Central memory CD4-positive, alpha-beta T cell (primary cell): ENCODE results near the gene LMOD1.
"Not testable (repeated sequence)": the region's sequence is repeated elsewhere in the genome, so short reads cannot be mapped to it uniquely, and the experiment has no call there.

ENCODE experiments used
- DNase-seq: peaks from one replicate; pipeline ENCODE4 v3.0.0; 2022

Gene LMOD1

GRCh38 chr1:201912832-201913231, 33.5 kb downstream of the LMOD1 start:
- no peak for DNase-seq

GRCh38 chr1:201911826-201912571, 34.3 kb downstream of the LMOD1 start:
- DNase-seq: no peak

- DNase-seq: no peak
Observed at GRCh38 chr1:201907621-201908020, 38.7 kb downstream of the LMOD1 start.

- DNase-seq: no peak
Observed at GRCh38 chr1:201906336-201906735, 40.0 kb downstream of the LMOD1 start.

GRCh38 chr1:201905234-201905890, 41.0 kb downstream of the LMOD1 start:
- DNase-seq: no peak

- DNase-seq: no peak
Observed at GRCh38 chr1:201904579-201904978, 41.8 kb downstream of the LMOD1 start.

- no peak for DNase-seq
Observed at GRCh38 chr1:201903135-201903534, 43.2 kb downstream of the LMOD1 start.

- DNase-seq: no peak
Observed at GRCh38 chr1:201902198-201902597, 44.1 kb downstream of the LMOD1 start.

GRCh38 chr1:201901036-201901435, 45.3 kb downstream of the LMOD1 start:
- not testable (repeated sequence) for DNase-seq

GRCh38 chr1:201900476-201900875, 45.9 kb downstream of the LMOD1 start:
- DNase-seq: no peak

GRCh38 chr1:201899683-201900429, 46.5 kb downstream of the LMOD1 start:
- DNase-seq: no peak

- no peak for DNase-seq
Observed at GRCh38 chr1:201898992-201899391, 47.4 kb downstream of the LMOD1 start.

- no peak for DNase-seq
Observed at GRCh38 chr1:201898240-201898894, 48.0 kb downstream of the LMOD1 start.

GRCh38 chr1:201896951-201897391, 49.4 kb downstream of the LMOD1 start:
- no peak for DNase-seq

GRCh38 chr1:201895913-201896807, 50.2 kb downstream of the LMOD1 start:
- DNase-seq: peak; percentile 72

GRCh38 chr1:201895120-201895665, 51.2 kb downstream of the LMOD1 start:
- DNase-seq: no peak

- DNase-seq: no peak
Observed at GRCh38 chr1:201894343-201895119, 51.8 kb downstream of the LMOD1 start.

GRCh38 chr1:201893431-201893830, 52.9 kb downstream of the LMOD1 start:
- DNase-seq: no peak

- no peak for DNase-seq
Observed at GRCh38 chr1:201892211-201892610, 54.1 kb downstream of the LMOD1 start.

- DNase-seq: no peak
Observed at GRCh38 chr1:201891451-201892045, 54.8 kb downstream of the LMOD1 start.
